GM10266 (cell line): ENCODE results near the gene ABCC3.
"Not testable (repeated sequence)": the region's sequence is repeated elsewhere in the genome, so short reads cannot be mapped to it uniquely, and the experiment has no call there.

Experiments
- DNase-seq: peaks from one replicate; pipeline ENCODE4 v3.0.0; 2012; ENCODE audit errors: extremely low spot score
- CTCF ChIP-seq: IDR thresholded peaks from 2 replicates; pipeline ENCODE4 v1.5.1; 2012; ENCODE audit warnings: mild to moderate bottlenecking, low read depth; ENCODE audit not compliant: control insufficient read depth, insufficient read depth; ENCODE audit errors: missing control alignments

The ABCC3 gene

GRCh38 chr17:50722746-50723145 lies 88.1 kb downstream of the ABCC3 start:
- no peak for DNase-seq
- TF ChIP-seq CTCF = no peak

GRCh38 chr17:50724622-50725021 lies 89.9 kb downstream of the ABCC3 start:
- not testable (repeated sequence) for DNase-seq

DNA sequence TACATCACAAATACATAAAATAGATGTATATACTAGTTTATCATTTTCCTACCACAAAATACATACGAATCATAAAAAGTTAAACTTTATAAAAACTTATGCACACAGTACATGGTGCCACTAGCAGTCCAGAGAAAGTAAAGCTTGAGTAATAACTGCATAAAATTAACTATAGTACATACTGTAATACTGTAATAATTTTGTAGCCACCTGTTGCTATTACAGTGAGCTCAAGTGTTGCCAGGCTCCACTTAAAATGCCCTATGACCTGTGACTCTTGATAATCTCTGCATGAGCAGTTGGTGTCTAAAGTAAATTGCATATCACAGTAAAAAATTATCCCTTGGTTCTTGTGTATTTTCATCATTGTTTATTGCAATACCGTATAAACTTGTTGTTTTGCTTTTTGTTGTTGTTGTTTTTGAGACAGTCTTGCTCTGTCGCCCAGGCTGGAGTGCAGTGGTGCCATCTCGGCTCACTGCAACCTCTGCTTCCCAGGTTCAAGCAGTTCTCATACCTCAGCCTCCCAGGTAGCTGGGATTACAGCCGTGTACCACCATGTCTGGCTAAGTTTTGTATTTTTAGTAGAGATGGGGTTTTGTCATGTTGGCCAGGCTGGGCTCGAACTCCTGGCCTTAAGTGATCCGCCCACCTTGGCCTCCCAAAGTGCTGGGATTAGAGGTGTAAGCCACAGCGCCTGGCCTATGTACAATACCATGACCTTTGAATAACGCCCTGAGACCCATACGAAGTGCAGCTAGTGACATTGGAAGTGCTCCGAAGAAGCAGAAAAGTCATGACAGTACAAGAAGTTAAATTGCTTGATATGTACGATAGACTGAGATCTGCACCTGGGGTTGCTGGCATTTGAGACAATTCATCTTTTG lies 91.3 kb downstream of the ABCC3 start:
- TF ChIP-seq CTCF = no peak
- no peak for DNase-seq

DNA sequence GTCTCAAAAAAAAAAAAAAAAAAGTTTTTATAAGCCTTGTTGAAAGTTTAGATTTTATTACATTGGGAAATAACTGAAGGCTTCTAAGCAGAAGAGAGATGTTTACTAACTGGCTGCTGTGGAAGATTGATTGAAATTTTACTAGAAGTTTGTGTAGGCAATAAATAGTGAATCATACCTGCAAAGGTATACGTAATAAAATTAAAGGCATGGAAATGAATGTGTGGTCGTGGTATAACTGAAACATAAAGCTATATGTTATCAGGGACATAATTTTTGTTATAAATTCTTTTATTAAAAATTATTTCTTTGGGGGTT lies 93.4 kb downstream of the ABCC3 start:
- TF ChIP-seq CTCF = no peak
- no peak for DNase-seq

GRCh38 chr17:50728881-50729765 lies 94.4 kb downstream of the ABCC3 start:
- TF ChIP-seq CTCF = no peak
- no peak for DNase-seq

DNA sequence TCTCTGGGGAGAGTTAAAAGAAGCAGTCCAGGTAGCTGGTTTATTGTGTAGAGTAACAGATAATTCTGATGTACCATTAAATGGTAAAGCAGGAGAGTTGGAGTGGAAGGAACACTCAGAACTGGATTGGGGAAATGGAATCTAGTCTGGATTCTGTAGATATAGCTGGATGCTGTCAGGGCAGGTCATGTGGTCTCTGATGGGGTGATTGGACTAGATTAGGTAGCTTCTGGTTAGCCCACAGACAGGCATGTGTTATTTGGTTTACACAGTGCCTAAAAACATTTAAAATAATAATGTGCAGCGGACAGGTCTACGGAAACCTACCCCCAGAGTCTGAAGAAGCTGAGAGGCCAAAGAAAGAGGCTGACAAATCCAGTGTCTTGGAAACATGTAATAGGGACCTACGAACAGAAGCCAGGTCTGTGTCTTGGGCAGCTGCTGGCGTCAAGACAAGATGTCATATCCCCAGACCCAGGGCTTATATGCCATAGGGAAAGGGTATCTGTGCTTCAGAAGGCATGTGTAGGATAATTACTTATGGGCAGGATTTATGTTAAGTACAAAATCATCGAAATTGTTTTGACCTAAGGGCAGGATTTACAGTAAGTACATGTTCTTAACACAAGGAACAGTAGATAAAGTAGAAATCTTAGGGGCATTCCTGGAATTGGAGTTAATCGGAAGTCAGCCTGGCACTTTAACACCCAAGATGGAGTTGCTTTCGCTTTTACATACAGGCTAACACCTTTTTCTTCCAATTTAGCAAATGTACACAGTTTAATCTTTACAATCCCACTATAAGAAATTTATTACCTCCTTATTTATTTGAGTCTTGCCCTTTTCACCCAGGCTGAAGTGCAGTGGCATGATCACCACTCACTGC lies 97.1 kb downstream of the ABCC3 start:
- DNase-seq = no peak
- TF ChIP-seq CTCF = no peak

- TF ChIP-seq CTCF = no peak
- DNase-seq = no peak
Measured at GRCh38 chr17:50735287-50735686, 100.6 kb downstream of the ABCC3 start.
